ENCODE results near the gene TREH. TPM values are rescaled to one million over a fixed set of nuclear protein-coding genes. Genes with fewer than 3 reads are reported as not detected.

Gene TREH
- total RNA-seq, 4 donors from 2014 or later = not detected

- 87 to 89% methylated on average over 10 of the region's 10 CpGs for WGBS, 2 donors
- DNase-seq (ENCODE audit: low spot score in 2 of 2) = peak in 1 of 2 donors; percentile 8
Observed at GRCh38 chr11:118649941-118650340, 29.5 kb downstream of the TREH start.

DNA sequence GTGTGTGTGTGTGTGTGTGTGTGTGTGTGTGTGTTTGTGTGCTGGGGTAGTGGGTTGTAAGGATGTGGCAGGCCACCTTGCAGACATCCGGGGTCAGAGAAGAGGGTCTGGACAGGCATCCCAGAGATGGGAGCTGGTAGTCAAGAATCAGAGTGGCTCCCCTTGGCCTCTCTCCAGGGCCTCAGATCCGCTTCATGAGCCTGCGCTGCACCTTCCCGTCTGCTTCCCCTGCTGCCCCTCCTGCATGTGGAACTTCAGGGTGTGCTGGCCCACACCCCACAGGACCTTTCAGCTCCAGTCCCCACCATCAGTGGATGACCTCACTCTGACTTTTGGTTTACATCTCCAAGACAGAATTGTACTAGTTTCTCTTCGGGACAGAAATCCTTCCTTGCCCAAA lies 31.2 kb downstream of the TREH start:
- 60 to 76% methylated on average over 5 of the region's 5 CpGs for WGBS, 2 donors
- no peak for DNase-seq (ENCODE audit: low spot score in 2 of 2)
- Histone ChIP-seq H3K36me3 (peaks cover 12 to 98% (median 15%) of the 10 kb centered on the region in 3 donors), H3K9me3 (no peaks in the 10 kb centered on the region), H3K4me3 (no peak overlapping the region), H3K27me3 (no peaks in the 10 kb centered on the region), H3K4me1 (peaks cover 0 to 13% (median 0%) of the 10 kb centered on the region in 4 donors), H3K27ac (no peak overlapping the region)
- TF ChIP-seq POLR2A (IDR thresholded peaks at IDR 0.05) (no peak), EP300 (IDR thresholded peaks at IDR 0.05) (no peak)
- TF ChIP-seq, protein P1, sequence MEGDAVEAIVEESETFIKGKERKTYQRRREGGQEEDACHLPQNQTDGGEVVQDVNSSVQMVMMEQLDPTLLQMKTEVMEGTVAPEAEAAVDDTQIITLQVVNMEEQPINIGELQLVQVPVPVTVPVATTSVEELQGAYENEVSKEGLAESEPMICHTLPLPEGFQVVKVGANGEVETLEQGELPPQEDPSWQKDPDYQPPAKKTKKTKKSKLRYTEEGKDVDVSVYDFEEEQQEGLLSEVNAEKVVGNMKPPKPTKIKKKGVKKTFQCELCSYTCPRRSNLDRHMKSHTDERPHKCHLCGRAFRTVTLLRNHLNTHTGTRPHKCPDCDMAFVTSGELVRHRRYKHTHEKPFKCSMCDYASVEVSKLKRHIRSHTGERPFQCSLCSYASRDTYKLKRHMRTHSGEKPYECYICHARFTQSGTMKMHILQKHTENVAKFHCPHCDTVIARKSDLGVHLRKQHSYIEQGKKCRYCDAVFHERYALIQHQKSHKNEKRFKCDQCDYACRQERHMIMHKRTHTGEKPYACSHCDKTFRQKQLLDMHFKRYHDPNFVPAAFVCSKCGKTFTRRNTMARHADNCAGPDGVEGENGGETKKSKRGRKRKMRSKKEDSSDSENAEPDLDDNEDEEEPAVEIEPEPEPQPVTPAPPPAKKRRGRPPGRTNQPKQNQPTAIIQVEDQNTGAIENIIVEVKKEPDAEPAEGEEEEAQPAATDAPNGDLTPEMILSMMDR (IDR thresholded peaks at IDR 0.05) = no peak

More at GRCh38 chr11:118649941-118650340, 29.5 kb downstream of the TREH start:
- no peak overlapping the region for H3K27ac ChIP-seq
- TF ChIP-seq EP300 (IDR thresholded peaks at IDR 0.05) = no peak
- H3K27me3 ChIP-seq = no peaks in the 10 kb centered on the region
- H3K4me1 ChIP-seq = peaks cover 0 to 9% (median 0%) of the 10 kb centered on the region in 4 donors
- H3K4me3 ChIP-seq = no peak overlapping the region
- peaks cover 8 to 96% (median 15%) of the 10 kb centered on the region in 3 donors for H3K36me3 ChIP-seq
- no peaks in the 10 kb centered on the region for H3K9me3 ChIP-seq

GRCh38 chr11:118646393-118646792 lies 33.1 kb downstream of the TREH start:
- H3K27me3 ChIP-seq = no peaks in the 10 kb centered on the region
- H3K27ac ChIP-seq = peak overlapping the region in 1 of 4 donors; percentile 6
- H3K9me3 ChIP-seq = no peaks in the 10 kb centered on the region
- TF ChIP-seq POLR2A (IDR thresholded peaks at IDR 0.05) (no peak), EP300 (IDR thresholded peaks at IDR 0.05) (no peak)
- TF ChIP-seq, protein P1 (IDR thresholded peaks at IDR 0.05) = no peak
- H3K4me3 ChIP-seq = no peak overlapping the region
- peaks cover 12 to 98% (median 15%) of the 10 kb centered on the region in 3 donors for H3K36me3 ChIP-seq
- WGBS, 2 donors = 60 to 61% methylated on average over 3 of the region's 3 CpGs
- DNase-seq (ENCODE audit: low spot score in 2 of 2) = no peak
- peaks cover 0 to 25% (median 2%) of the 10 kb centered on the region in 4 donors for H3K4me1 ChIP-seq

DNA sequence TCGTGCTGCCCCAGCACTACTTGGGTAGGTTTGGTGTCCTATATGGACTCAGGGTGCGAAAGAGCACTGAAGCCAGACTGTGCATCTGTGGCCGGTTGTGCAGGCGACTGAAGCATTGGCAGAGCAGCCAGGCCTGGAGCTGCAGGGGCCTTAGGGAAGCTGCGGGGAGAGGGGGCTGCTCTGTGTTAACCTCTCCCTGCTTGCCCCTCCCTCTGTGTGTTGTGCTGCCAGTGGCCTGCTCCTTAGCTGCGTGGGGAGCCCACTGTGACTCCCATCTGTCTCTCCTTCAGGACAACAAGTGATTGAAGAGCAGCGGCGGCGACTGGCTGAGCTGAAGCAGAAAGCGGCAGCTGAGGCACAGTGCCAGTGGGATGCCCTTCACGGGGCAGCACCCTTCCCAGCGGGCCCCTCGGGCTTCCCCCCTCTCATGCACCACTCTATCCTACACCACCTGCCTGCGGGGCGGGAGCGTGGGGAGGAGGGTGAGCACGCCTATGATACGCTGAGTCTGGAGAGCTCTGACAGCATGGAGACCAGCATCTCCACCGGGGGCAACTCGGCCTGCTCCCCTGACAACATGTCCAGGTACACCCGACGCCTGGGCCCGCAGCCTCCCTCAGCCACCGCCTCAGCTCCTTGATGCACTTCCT lies 34.3 kb downstream of the TREH start:
- WGBS, 2 donors = 87 to 89% methylated on average over 22 to 23 of the region's 24 CpGs
- H3K27ac ChIP-seq = no peak overlapping the region
- H3K9me3 ChIP-seq = no peaks in the 10 kb centered on the region
- H3K4me3 ChIP-seq = no peak overlapping the region
- no peak for DNase-seq (ENCODE audit: low spot score in 2 of 2)
- peaks cover 0 to 37% (median 5%) of the 10 kb centered on the region in 4 donors for H3K4me1 ChIP-seq
- H3K27me3 ChIP-seq = no peaks in the 10 kb centered on the region
- peaks cover 4 to 98% (median 8%) of the 10 kb centered on the region in 3 donors for H3K36me3 ChIP-seq
- no peak for TF ChIP-seq POLR2A (IDR thresholded peaks at IDR 0.05)
- TF ChIP-seq EP300 (IDR thresholded peaks at IDR 0.05) = no peak
- TF ChIP-seq, protein P1 (IDR thresholded peaks at IDR 0.05) = no peak

DNA sequence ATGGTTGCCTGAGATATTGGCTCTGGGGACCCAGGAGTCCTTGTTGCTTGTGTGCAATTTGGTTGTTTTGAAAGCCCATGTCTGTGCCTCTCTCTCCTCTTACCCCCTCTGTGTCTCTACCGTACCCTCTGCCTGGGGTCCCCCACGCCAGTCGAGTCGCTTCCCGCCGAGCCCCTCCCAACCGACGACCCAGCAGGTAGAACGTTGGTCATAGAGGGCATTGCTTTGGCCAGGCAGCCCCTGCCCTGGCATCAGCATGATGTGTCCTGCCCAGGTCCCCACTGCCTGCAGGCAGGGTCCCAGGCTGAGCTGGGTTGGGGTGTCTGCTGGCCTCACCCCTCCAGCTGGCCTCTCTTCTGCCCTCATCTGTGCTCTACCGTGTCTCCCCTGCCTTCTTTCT lies 35.0 kb downstream of the TREH start:
- 81 to 87% methylated on average over 10 of the region's 10 CpGs for WGBS, 2 donors
- H3K36me3 ChIP-seq = peaks cover 0 to 98% (median 8%) of the 10 kb centered on the region in 3 donors

More for the DNA sequence above, 35.0 kb downstream of the TREH start:
- TF ChIP-seq POLR2A (IDR thresholded peaks at IDR 0.05) = no peak
- TF ChIP-seq EP300 (IDR thresholded peaks at IDR 0.05) = no peak
- TF ChIP-seq, protein P1 (IDR thresholded peaks at IDR 0.05) = no peak
- DNase-seq (ENCODE audit: low spot score in 2 of 2) = no peak
- H3K27ac ChIP-seq = no peak overlapping the region
- H3K4me1 ChIP-seq = peaks cover 0 to 38% (median 5%) of the 10 kb centered on the region in 4 donors
- no peaks in the 10 kb centered on the region for H3K27me3 ChIP-seq
- no peak overlapping the region for H3K4me3 ChIP-seq
- H3K9me3 ChIP-seq = no peaks in the 10 kb centered on the region
